GM20000 (cell line): ENCODE data around the gene SENP7.
"Not testable (repeated sequence)": the region's sequence is repeated elsewhere in the genome, so short reads cannot be mapped to it uniquely, and the experiment has no call there.

Experiments
- DNase-seq: peaks from one replicate; pipeline ENCODE4 v3.0.0; 2012; ENCODE audit warnings: low spot score
- CTCF ChIP-seq: IDR thresholded peaks from 2 replicates; pipeline ENCODE4 v1.5.1; 2012; ENCODE audit warnings: mild to moderate bottlenecking, control low read depth; ENCODE audit errors: extremely low read depth, missing control alignments

SENP7 gene

GRCh38 chr3:101495552-101495951 lies 17.5 kb downstream of the SENP7 start:
- no peak for TF ChIP-seq CTCF
- no peak for DNase-seq

GRCh38 chr3:101484805-101485620 lies 28.0 kb downstream of the SENP7 start:
- DNase-seq, result no peak
- no peak for TF ChIP-seq CTCF

GRCh38 chr3:101478980-101479379 lies 34.0 kb downstream of the SENP7 start:
- TF ChIP-seq CTCF, result no peak
- no peak for DNase-seq

GRCh38 chr3:101474841-101475552 lies 38.0 kb downstream of the SENP7 start:
- not testable (repeated sequence) for DNase-seq

GRCh38 chr3:101468676-101469075 lies 44.3 kb downstream of the SENP7 start:
- DNase-seq, result not testable (repeated sequence)

GRCh38 chr3:101467310-101467663 lies 45.7 kb downstream of the SENP7 start:
- DNase-seq, result not testable (repeated sequence)

GRCh38 chr3:101466465-101467309 lies 46.3 kb downstream of the SENP7 start:
- DNase-seq, result no peak
- TF ChIP-seq CTCF, result no peak

GRCh38 chr3:101464235-101464634 lies 48.8 kb downstream of the SENP7 start:
- TF ChIP-seq CTCF, result no peak
- DNase-seq, result no peak
